ENCODE measurements around the gene TAF4.

Gene TAF4

GRCh38 chr20:62065674-62066338 lies at the start of gene TAF4:
TSS of gene TAF4 (minus strand) at chr20:62065881. CDS start at chr20:62065810, 71 bp downstream.
- TF ChIP-seq POLR2A (IDR thresholded peaks at IDR 0.05; ENCODE audit: low read length): no peak
- no peak for TF ChIP-seq GATA1 (IDR thresholded peaks at IDR 0.05; ENCODE audit: low read depth, low read length)
- peak; percentile 87 to 94 for DNase-seq

- no peak for DNase-seq
- TF ChIP-seq GATA1 (IDR thresholded peaks at IDR 0.05; ENCODE audit: low read depth, low read length) (no peak), POLR2A (IDR thresholded peaks at IDR 0.05; ENCODE audit: low read length) (no peak)
Measured at GRCh38 chr20:62114894-62115293, 49.2 kb upstream of the TAF4 start.

- TF ChIP-seq POLR2A (IDR thresholded peaks at IDR 0.05; ENCODE audit: low read length): no peak
- no peak for DNase-seq
Measured at GRCh38 chr20:62112368-62112767, 46.7 kb upstream of the TAF4 start.

- TF ChIP-seq GATA1 (IDR thresholded peaks at IDR 0.05; ENCODE audit: low read depth, low read length) (no peak), POLR2A (IDR thresholded peaks at IDR 0.05; ENCODE audit: low read length) (no peak)
- DNase-seq: no peak
Measured at GRCh38 chr20:62111148-62111547, 45.5 kb upstream of the TAF4 start.

- no peak for DNase-seq
- no peak for TF ChIP-seq GATA1 (IDR thresholded peaks at IDR 0.05; ENCODE audit: low read depth, low read length)
- TF ChIP-seq POLR2A (IDR thresholded peaks at IDR 0.05; ENCODE audit: low read length): no peak
Measured at GRCh38 chr20:62105592-62105991, 39.9 kb upstream of the TAF4 start.

- no peak for DNase-seq
- no peak for TF ChIP-seq GATA1 (IDR thresholded peaks at IDR 0.05; ENCODE audit: low read depth, low read length)
- no peak for TF ChIP-seq POLR2A (IDR thresholded peaks at IDR 0.05; ENCODE audit: low read length)
Measured at GRCh38 chr20:62104791-62105345, 39.2 kb upstream of the TAF4 start.

- DNase-seq: no peak
- TF ChIP-seq GATA1 (IDR thresholded peaks at IDR 0.05; ENCODE audit: low read depth, low read length) (no peak), POLR2A (IDR thresholded peaks at IDR 0.05; ENCODE audit: low read length) (no peak)
Measured at GRCh38 chr20:62104234-62104789, 38.6 kb upstream of the TAF4 start.

- TF ChIP-seq GATA1 (IDR thresholded peaks at IDR 0.05; ENCODE audit: low read depth, low read length) (no peak), POLR2A (IDR thresholded peaks at IDR 0.05; ENCODE audit: low read length) (no peak)
- DNase-seq: no peak
Measured at GRCh38 chr20:62103508-62104233, 38.0 kb upstream of the TAF4 start.

- TF ChIP-seq GATA1 (IDR thresholded peaks at IDR 0.05; ENCODE audit: low read depth, low read length) (no peak), POLR2A (IDR thresholded peaks at IDR 0.05; ENCODE audit: low read length) (no peak)
- no peak for DNase-seq
Measured at GRCh38 chr20:62101078-62101477, 35.4 kb upstream of the TAF4 start.

- no peak for TF ChIP-seq GATA1 (IDR thresholded peaks at IDR 0.05; ENCODE audit: low read depth, low read length)
- TF ChIP-seq POLR2A (IDR thresholded peaks at IDR 0.05; ENCODE audit: low read length): no peak
- DNase-seq: no peak
Measured at GRCh38 chr20:62097881-62098407, 32.3 kb upstream of the TAF4 start.

GRCh38 chr20:62096421-62097380 lies 31.0 kb upstream of the TAF4 start:
- DNase-seq: no peak
- TF ChIP-seq POLR2A (IDR thresholded peaks at IDR 0.05; ENCODE audit: low read length) (no peak), GATA1 (IDR thresholded peaks at IDR 0.05; ENCODE audit: low read depth, low read length) (no peak)

GRCh38 chr20:62089393-62089792 lies 23.7 kb upstream of the TAF4 start:
- peak in 1 of 2 experiments; percentile 51 for DNase-seq
- TF ChIP-seq GATA1 (IDR thresholded peaks at IDR 0.05; ENCODE audit: low read depth, low read length): no peak
- no peak for TF ChIP-seq POLR2A (IDR thresholded peaks at IDR 0.05; ENCODE audit: low read length)
